Fibroblast of skin of abdomen (primary cell): ENCODE results near the gene SMCHD1.
"Not testable (repeated sequence)": the region's sequence is repeated elsewhere in the genome, so short reads cannot be mapped to it uniquely, and the experiment has no call there.

Experiments used
- DNase-seq: peaks from one replicate; pipeline ENCODE4 v3.0.0-alpha.2; 2013

The SMCHD1 gene

GRCh38 chr18:2657788-2658458 is 2.4 kb downstream of the SMCHD1 start:
- peak; percentile 61 for DNase-seq

GRCh38 chr18:2660849-2661248 is 5.3 kb downstream of the SMCHD1 start:
- not testable (repeated sequence) for DNase-seq

GRCh38 chr18:2662288-2662687 is 6.8 kb downstream of the SMCHD1 start:
- DNase-seq, result not testable (repeated sequence)

GRCh38 chr18:2662990-2663389 is 7.5 kb downstream of the SMCHD1 start:
- DNase-seq, result no peak

- DNase-seq, result no peak
Observed at GRCh38 chr18:2672410-2672809, 16.9 kb downstream of the SMCHD1 start.

- no peak for DNase-seq
Observed at GRCh38 chr18:2672872-2673271, 17.3 kb downstream of the SMCHD1 start.

GRCh38 chr18:2678933-2679332 is 23.4 kb downstream of the SMCHD1 start:
- not testable (repeated sequence) for DNase-seq

- DNase-seq, result no peak
Observed at GRCh38 chr18:2680216-2680792, 24.8 kb downstream of the SMCHD1 start.

- no peak for DNase-seq
Observed at GRCh38 chr18:2681993-2682603, 26.6 kb downstream of the SMCHD1 start.

GRCh38 chr18:2683055-2683454 is 27.5 kb downstream of the SMCHD1 start:
- DNase-seq, result no peak

GRCh38 chr18:2686349-2686968 is 30.9 kb downstream of the SMCHD1 start:
- no peak for DNase-seq

- no peak for DNase-seq
Observed at GRCh38 chr18:2687390-2688001, 32.0 kb downstream of the SMCHD1 start.

- DNase-seq, result no peak
Observed at GRCh38 chr18:2692508-2692907, 37.0 kb downstream of the SMCHD1 start.

GRCh38 chr18:2697184-2697583 is 41.7 kb downstream of the SMCHD1 start:
- DNase-seq, result no peak

GRCh38 chr18:2699001-2699400 is 43.5 kb downstream of the SMCHD1 start:
- DNase-seq, result no peak

GRCh38 chr18:2704541-2704940 is 49.0 kb downstream of the SMCHD1 start:
- no peak for DNase-seq

GRCh38 chr18:2706903-2707302 is 51.4 kb downstream of the SMCHD1 start:
- DNase-seq, result no peak

- no peak for DNase-seq
Observed at GRCh38 chr18:2707551-2708168, 52.1 kb downstream of the SMCHD1 start.

GRCh38 chr18:2709316-2709715 is 53.8 kb downstream of the SMCHD1 start:
- DNase-seq, result no peak

- no peak for DNase-seq
Observed at GRCh38 chr18:2714140-2714539, 58.6 kb downstream of the SMCHD1 start.

- DNase-seq, result peak; percentile 12
Observed at GRCh38 chr18:2715990-2716389, 60.5 kb downstream of the SMCHD1 start.

GRCh38 chr18:2716394-2717326 is 61.1 kb downstream of the SMCHD1 start:
- DNase-seq, result no peak
